OCI-LY3 (cell line): Measurements from ENCODE around the gene FBXL19.

ENCODE experiments used
- H2AFZ ChIP-seq: fragments of 200-600, 300-600 bp; shearing (Covaris generic); 2 replicates; pipeline ENCODE4 v1.6.0; 2014; ENCODE audit warnings: antibody characterized with exemption, low read depth, low read length
- H3K27ac ChIP-seq: fragments of 200-600, 300-600 bp; sonication (generic); 2 replicates; pipeline ENCODE4 v1.5.1; 2014; ENCODE audit warnings: mild to moderate bottlenecking, low read length, moderate library complexity, mixed read lengths
- H3K27me3 ChIP-seq: fragments of 200-600, 300-600 bp; sonication (generic); 2 replicates; pipeline ENCODE4 v1.6.1; 2014; ENCODE audit warnings: low read depth, low read length, mixed read lengths
- H3K36me3 ChIP-seq: fragments of 200-600, 300-600 bp; sonication (generic); replicated peaks from 2 replicates; pipeline ENCODE3; 2014; ENCODE audit warnings: low read depth, low read length, mixed read lengths
- H3K4me1 ChIP-seq: fragments of 300-600, 200-600 bp; sonication (generic); 2 replicates; pipeline ENCODE4 v1.6.1; 2014; ENCODE audit warnings: low read length, mixed read lengths
- H3K4me2 ChIP-seq: fragments of 200-600, 300-600 bp; sonication (generic); 2 replicates; pipeline ENCODE4 v1.6.1; 2014; ENCODE audit warnings: low read length, mixed read lengths
- H3K4me3 ChIP-seq: fragments of 300-600, 200-600 bp; sonication (generic); 2 replicates; pipeline ENCODE4 v1.5.1; 2014; ENCODE audit warnings: antibody characterized with exemption, mild to moderate bottlenecking, low read length, moderate library complexity
- H3K79me2 ChIP-seq: fragments of 300-600, 200-600 bp; shearing (Covaris generic); 2 replicates; pipeline ENCODE4 v1.6.1; 2014; ENCODE audit warnings: mild to moderate bottlenecking, low read length, mixed read lengths
- H3K9ac ChIP-seq: fragments of 300-600, 200-600 bp; shearing (Covaris generic); 2 replicates; pipeline ENCODE4 v1.6.0; 2014; ENCODE audit warnings: mild to moderate bottlenecking, low read length, moderate library complexity
- H3K9me3 ChIP-seq: fragments of 200-600, 300-600 bp; shearing (Covaris generic); 2 replicates; pipeline ENCODE4 v1.6.1; 2014; ENCODE audit warnings: low read length, mixed read lengths; ENCODE audit not compliant: insufficient read depth
- H4K20me1 ChIP-seq: fragments of 200-600, 300-600 bp; sonication (generic); 2 replicates; pipeline ENCODE4 v1.6.1; 2016; ENCODE audit warnings: low read length, mixed read lengths; ENCODE audit not compliant: insufficient read depth
- EZH2phosphoT487 ChIP-seq: fragments of 200-600 bp; shearing (Covaris generic); IDR thresholded peaks from 2 replicates; pipeline ENCODE4 v1.6.1; 2018; ENCODE audit warnings: antibody characterized with exemption, mixed run types, low read depth
- TF ChIP-seq, protein P1 (sequence below): fragments of 200-600, 300-600 bp; sonication (generic); IDR thresholded peaks from 2 replicates; pipeline ENCODE4 v1.5.1; 2014; ENCODE audit warnings: antibody characterized with exemption, low read length, low read depth

Gene FBXL19

DNA sequence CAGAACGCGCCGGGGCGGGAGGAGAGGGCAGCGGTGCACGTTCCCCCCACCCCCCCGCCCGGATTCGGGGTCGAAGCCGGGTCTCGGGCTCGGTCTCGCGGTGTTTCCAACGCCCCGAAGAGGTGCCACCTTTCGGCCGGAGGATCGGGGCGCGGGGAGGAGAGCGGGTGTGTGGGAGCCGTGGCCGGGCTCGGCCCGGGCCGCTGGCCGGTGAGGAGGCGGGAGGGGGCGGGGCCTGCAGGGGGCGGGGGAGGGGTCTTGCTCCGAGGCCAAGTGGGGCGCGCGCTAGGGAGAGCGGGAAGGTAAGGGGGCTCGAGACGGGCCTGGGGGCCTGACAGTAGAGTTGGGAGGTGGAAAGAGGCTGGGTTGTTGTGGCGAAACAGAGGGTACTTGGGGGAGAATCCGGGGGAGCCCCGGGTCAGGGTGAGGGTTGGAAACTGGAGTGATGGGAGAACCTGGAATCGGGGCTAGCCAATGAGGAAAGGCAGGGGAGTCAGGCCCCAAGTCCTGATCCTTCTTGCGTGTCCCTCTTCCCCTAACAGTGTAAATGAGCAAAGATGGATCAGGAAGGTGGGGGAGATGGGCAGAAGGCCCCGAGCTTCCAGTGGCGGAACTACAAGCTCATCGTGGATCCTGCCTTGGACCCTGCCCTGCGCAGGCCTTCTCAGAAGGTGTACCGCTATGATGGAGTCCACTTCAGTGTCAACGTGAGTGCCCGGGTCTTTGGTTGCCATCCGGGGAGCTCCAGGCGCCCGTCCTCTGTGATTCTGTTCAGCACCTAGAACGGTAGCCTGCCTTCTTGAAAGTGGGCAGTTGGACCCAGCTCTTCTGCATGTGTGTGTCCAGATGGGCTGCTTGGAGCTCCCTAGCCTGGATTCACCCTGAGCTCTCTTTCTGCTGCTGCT is 35.1 kb downstream of the FBXL19 start:
- peak overlapping the region; percentile 41; the same call in 1 of the 2 replicates for H3K27ac ChIP-seq
- peaks cover 33% of the 10 kb centered on the region for H3K36me3 ChIP-seq
- H2AFZ ChIP-seq: no peak overlapping the region

DNA sequence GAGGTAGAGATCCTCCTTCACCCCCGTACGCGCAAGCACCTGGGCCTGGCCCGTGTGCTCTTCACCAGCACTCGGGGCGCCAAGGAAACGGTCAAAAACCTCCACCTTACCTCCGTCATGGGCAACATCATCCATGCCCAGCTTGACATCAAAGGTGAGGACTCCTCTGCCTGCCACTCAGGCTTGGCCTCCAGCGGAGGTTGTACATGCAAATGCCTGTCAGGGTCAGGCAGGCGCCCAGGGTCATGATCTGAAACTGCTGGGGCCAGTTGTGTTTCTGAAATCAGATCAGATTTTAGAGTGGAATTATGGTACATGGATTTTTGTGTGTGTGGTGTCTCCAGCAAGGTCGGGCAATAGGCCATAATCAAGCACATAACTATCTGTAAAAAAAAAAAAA is 38.0 kb downstream of the FBXL19 start:
- H3K9ac ChIP-seq: no peak overlapping the region
- no peak overlapping the region for H2AFZ ChIP-seq
- no peak overlapping the region for H3K4me2 ChIP-seq
- H3K4me1 ChIP-seq: peaks cover 9% of the 10 kb centered on the region
- no peak overlapping the region for H3K27ac ChIP-seq
- H3K9me3 ChIP-seq: no peaks in the 10 kb centered on the region
- no peak for TF ChIP-seq EZH2phosphoT487
- TF ChIP-seq, protein P1, sequence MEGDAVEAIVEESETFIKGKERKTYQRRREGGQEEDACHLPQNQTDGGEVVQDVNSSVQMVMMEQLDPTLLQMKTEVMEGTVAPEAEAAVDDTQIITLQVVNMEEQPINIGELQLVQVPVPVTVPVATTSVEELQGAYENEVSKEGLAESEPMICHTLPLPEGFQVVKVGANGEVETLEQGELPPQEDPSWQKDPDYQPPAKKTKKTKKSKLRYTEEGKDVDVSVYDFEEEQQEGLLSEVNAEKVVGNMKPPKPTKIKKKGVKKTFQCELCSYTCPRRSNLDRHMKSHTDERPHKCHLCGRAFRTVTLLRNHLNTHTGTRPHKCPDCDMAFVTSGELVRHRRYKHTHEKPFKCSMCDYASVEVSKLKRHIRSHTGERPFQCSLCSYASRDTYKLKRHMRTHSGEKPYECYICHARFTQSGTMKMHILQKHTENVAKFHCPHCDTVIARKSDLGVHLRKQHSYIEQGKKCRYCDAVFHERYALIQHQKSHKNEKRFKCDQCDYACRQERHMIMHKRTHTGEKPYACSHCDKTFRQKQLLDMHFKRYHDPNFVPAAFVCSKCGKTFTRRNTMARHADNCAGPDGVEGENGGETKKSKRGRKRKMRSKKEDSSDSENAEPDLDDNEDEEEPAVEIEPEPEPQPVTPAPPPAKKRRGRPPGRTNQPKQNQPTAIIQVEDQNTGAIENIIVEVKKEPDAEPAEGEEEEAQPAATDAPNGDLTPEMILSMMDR: no peak
- H3K79me2 ChIP-seq: peaks cover 26% of the 10 kb centered on the region
- H3K27me3 ChIP-seq: no peaks in the 10 kb centered on the region
- H4K20me1 ChIP-seq: peaks cover 7% of the 10 kb centered on the region; the same call in 1 of the 2 replicates
- peaks cover 52% of the 10 kb centered on the region for H3K36me3 ChIP-seq
- H3K4me3 ChIP-seq: no peak overlapping the region

More for the DNA sequence above, 35.1 kb downstream of the FBXL19 start:
- Histone ChIP-seq H3K9ac (peak overlapping the region; percentile 100), H3K79me2 (peaks cover 28% of the 10 kb centered on the region), H3K4me3 (peak overlapping the region; percentile 96), H4K20me1 (peaks cover 7% of the 10 kb centered on the region; the same call in 1 of the 2 replicates), H3K27me3 (no peaks in the 10 kb centered on the region), H3K4me1 (peaks cover 16% of the 10 kb centered on the region), H3K4me2 (peak overlapping the region; percentile 99), H3K9me3 (no peaks in the 10 kb centered on the region)
- TF ChIP-seq, protein P1: no peak
- TF ChIP-seq EZH2phosphoT487: no peak

DNA sequence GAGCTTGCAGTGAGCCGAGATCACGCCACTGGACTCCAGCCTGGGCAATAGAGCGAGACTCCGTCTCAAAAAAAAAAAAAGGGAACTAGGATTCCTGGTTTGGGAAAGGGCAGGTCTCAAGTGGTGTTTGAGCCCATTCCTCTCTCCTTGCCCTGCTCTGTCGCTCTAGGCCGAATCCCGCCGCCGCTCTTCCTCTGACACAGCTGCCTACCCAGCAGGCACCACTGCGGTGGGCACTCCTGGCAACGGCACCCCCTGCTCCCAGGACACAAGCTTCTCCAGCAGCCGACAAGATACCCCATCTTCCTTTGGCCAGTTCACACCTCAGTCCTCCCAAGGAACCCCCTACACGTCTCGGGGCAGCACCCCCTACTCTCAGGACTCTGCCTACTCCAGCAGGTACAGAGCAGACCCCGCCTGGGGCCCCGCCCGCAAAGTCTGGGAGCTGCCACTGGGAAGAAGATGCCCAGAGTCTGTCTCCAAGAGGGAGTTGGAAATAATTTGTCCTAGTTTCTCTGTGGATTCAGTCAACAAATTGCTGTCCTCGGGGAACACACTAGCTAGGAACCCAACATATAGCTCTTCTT is 40.6 kb downstream of the FBXL19 start:
- H3K9me3 ChIP-seq: no peaks in the 10 kb centered on the region
- no peak overlapping the region for H3K9ac ChIP-seq
- no peak for TF ChIP-seq EZH2phosphoT487
- TF ChIP-seq, protein P1: no peak
- H3K27ac ChIP-seq: no peak overlapping the region
- peaks cover 65% of the 10 kb centered on the region for H3K36me3 ChIP-seq
- H3K79me2 ChIP-seq: peaks cover 14% of the 10 kb centered on the region
- H3K4me2 ChIP-seq: no peak overlapping the region
- H3K4me3 ChIP-seq: no peak overlapping the region
- no peaks in the 10 kb centered on the region for H4K20me1 ChIP-seq
- H3K27me3 ChIP-seq: no peaks in the 10 kb centered on the region
- H2AFZ ChIP-seq: no peak overlapping the region
- peaks cover under 1% of the 10 kb centered on the region for H3K4me1 ChIP-seq

DNA sequence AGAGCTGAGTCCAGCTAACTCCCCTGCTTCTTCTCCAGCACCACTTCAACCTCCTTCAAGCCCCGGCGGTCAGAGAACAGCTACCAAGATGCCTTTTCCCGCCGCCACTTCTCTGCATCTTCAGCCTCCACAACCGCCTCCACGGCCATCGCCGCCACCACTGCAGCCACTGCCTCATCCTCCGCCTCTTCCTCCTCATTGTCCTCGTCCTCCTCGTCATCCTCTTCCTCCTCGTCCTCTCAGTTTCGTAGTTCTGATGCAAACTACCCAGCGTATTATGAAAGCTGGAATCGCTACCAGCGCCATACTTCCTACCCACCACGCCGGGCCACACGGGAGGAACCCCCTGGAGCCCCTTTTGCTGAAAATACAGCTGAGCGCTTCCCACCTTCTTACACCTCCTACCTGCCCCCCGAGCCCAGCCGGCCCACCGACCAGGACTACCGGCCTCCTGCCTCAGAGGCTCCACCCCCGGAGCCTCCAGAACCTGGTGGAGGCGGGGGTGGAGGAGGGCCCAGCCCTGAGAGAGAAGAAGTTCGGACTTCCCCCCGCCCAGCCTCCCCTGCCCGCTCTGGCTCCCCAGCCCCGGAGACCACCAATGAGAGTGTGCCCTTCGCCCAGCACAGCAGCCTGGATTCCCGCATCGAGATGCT is 41.3 kb downstream of the FBXL19 start:
- H3K4me3 ChIP-seq: no peak overlapping the region
- H4K20me1 ChIP-seq: no peaks in the 10 kb centered on the region
- H3K79me2 ChIP-seq: peaks cover 7% of the 10 kb centered on the region
- H3K27ac ChIP-seq: no peak overlapping the region
- peaks cover 66% of the 10 kb centered on the region for H3K36me3 ChIP-seq
- no peaks in the 10 kb centered on the region for H3K4me1 ChIP-seq
- no peak overlapping the region for H3K4me2 ChIP-seq
- TF ChIP-seq, protein P1: no peak
- no peak for TF ChIP-seq EZH2phosphoT487
- no peaks in the 10 kb centered on the region for H3K27me3 ChIP-seq
- no peak overlapping the region for H3K9ac ChIP-seq
- no peaks in the 10 kb centered on the region for H3K9me3 ChIP-seq
- H2AFZ ChIP-seq: no peak overlapping the region
